H1 (cell line): ENCODE data around the gene ATF7IP2. TPM values are rescaled to one million over a fixed set of nuclear protein-coding genes. Genes with fewer than 3 reads are reported as not detected.

ENCODE experiments used
- CTCF ChIA-PET: fragments of 300-600 bp; sonication (Branson Sonifier 250); formaldehyde crosslinking; loops from one replicate; lab custom pipeline; 2021; ENCODE audit not compliant: partially characterized antibody; lab: Charles Lee
- POLR2A ChIA-PET: fragments of 300-600 bp; sonication (Branson Sonifier 250); formaldehyde crosslinking; loops from one replicate; lab custom pipeline; 2021; ENCODE audit warnings: inconsistent platforms; ENCODE audit not compliant: partially characterized antibody; lab: Charles Lee
- DNase-seq, 2 experiments: peaks; one replicate each; pipeline versions ENCODE4 v3.0.0 to v3.0.0-alpha.2; 2010 to 2022; ENCODE audit warnings: low spot score in 2 of 2, low read depth in 1 of 2, mixed read lengths in 1 of 2
- FAIRE-seq: peaks from 2 replicates; lab custom pipeline; 2011; peaks lifted over from hg19 to GRCh38; lab: Jason Lieb, UNC
- H2AFZ ChIP-seq: 2 replicates; pipeline ENCODE4 v1.8.1; 2012; ENCODE audit warnings: low read length, inconsistent platforms
- H2AK5ac ChIP-seq: 2 replicates; pipeline ENCODE4 v1.6.1; 2013; ENCODE audit warnings: low read depth, low read length
- H2BK120ac ChIP-seq: replicated peaks from 2 replicates; pipeline ENCODE3; 2013; ENCODE audit warnings: low read depth, low read length, inconsistent platforms
- H2BK12ac ChIP-seq: 2 replicates; pipeline ENCODE4 v1.6.1; 2013; ENCODE audit warnings: low read depth, low read length
- H2BK15ac ChIP-seq: 2 replicates; pipeline ENCODE4 v1.6.1; 2013; ENCODE audit warnings: low read length
- H2BK20ac ChIP-seq: 2 replicates; pipeline ENCODE4 v1.6.1; 2013; ENCODE audit warnings: low read length
- H2BK5ac ChIP-seq: 2 replicates; pipeline ENCODE4 v1.6.1; 2013; ENCODE audit warnings: low read depth, low read length
- H3K14ac ChIP-seq: 2 replicates; pipeline ENCODE4 v1.6.1; 2013; ENCODE audit warnings: inconsistent platforms; ENCODE audit not compliant: insufficient read length
- H3K18ac ChIP-seq: 2 replicates; pipeline ENCODE4 v1.6.1; 2013; ENCODE audit warnings: low read length; ENCODE audit errors: extremely low read depth
- H3K23ac ChIP-seq: 2 replicates; pipeline ENCODE4 v1.6.1; 2013; ENCODE audit warnings: inconsistent platforms; ENCODE audit not compliant: insufficient read length
- H3K23me2 ChIP-seq: 2 replicates; pipeline ENCODE4 v1.6.1; 2013; ENCODE audit warnings: low read depth, low read length
- H3K27ac ChIP-seq: 2 replicates; pipeline ENCODE4 v1.6.1; 2011; ENCODE audit warnings: low read depth, low read length, inconsistent platforms
- H3K27me3 ChIP-seq, 4 experiments: replicated peaks in 1 of 4; 1 replicate in 1 of 4; 2 replicates in 3 of 4; pipeline versions ENCODE4 v1.6.1 to v1.8.1; 2011 to 2013; ENCODE audit warnings: low read length in 3 of 4, mild to moderate bottlenecking in 3 of 4, inconsistent platforms in 2 of 4, mixed read lengths in 2 of 4, moderate library complexity in 1 of 4; ENCODE audit not compliant: control insufficient read depth in 3 of 4, insufficient read depth in 3 of 4; ENCODE audit errors: extremely low read depth in 1 of 4
- H3K36me3 ChIP-seq, 4 experiments: 2 replicates each; pipeline versions ENCODE4 v1.6.1 to v1.8.1; 2011 to 2013; ENCODE audit warnings: mild to moderate bottlenecking in 4 of 4, low read length in 3 of 4, moderate library complexity in 2 of 4, control low read depth in 1 of 4, inconsistent platforms in 1 of 4; ENCODE audit not compliant: insufficient read depth in 4 of 4, control insufficient read depth in 2 of 4
- H3K4ac ChIP-seq: replicated peaks from 2 replicates; pipeline ENCODE3; 2013; ENCODE audit warnings: low read length, low read depth, mixed read lengths, inconsistent platforms; ENCODE audit not compliant: insufficient read length
- H3K4me1 ChIP-seq, 4 experiments: replicated peaks in 1 of 4; 1 replicate in 1 of 4; 2 replicates in 3 of 4; pipeline versions ENCODE4 v1.6.1 to v1.8.1; 2011 to 2013; ENCODE audit warnings: low read length in 3 of 4, inconsistent platforms in 2 of 4, mixed read lengths in 1 of 4; ENCODE audit not compliant: insufficient read depth in 4 of 4, control insufficient read depth in 3 of 4
- H3K4me2 ChIP-seq, 2 experiments: 2 replicates each; pipeline versions ENCODE4 v1.6.1 to v1.8.1; 2011 to 2013; ENCODE audit warnings: low read depth in 2 of 2, low read length in 2 of 2, control low read depth in 1 of 2, inconsistent platforms in 1 of 2, mild to moderate bottlenecking in 1 of 2; ENCODE audit not compliant: insufficient read depth in 1 of 2
- H3K4me3 ChIP-seq, 4 experiments: fragments of 200-600, 300-600 bp in 1 of 4; sonication (generic), shearing (Covaris generic), sonication (Bioruptor Twin) in 1 of 4; 2 replicates each; pipeline versions ENCODE4 v1.5.1 to v1.8.1; 2011 to 2016; ENCODE audit warnings: low read length in 4 of 4, low read depth in 3 of 4, control low read depth in 2 of 4, inconsistent platforms in 2 of 4, mild to moderate bottlenecking in 2 of 4, mixed read lengths in 1 of 4, moderate library complexity in 1 of 4; ENCODE audit not compliant: insufficient read depth in 2 of 4; ENCODE audit errors: extremely low read depth in 1 of 4
- H3K56ac ChIP-seq: replicated peaks from 2 replicates; pipeline ENCODE3; 2013; ENCODE audit warnings: low read depth, mild to moderate bottlenecking, mixed read lengths, low read length, inconsistent platforms; ENCODE audit not compliant: insufficient read length
- H3K79me1 ChIP-seq: 2 replicates; pipeline ENCODE4 v1.6.1; 2013; ENCODE audit warnings: low read depth, low read length, control low read depth
- H3K79me2 ChIP-seq, 2 experiments: 2 replicates each; pipeline versions ENCODE4 v1.6.1 to v1.8.1; 2012 to 2013; ENCODE audit warnings: low read length in 2 of 2, mild to moderate bottlenecking in 2 of 2, inconsistent platforms in 1 of 2; ENCODE audit not compliant: insufficient read depth in 2 of 2, control insufficient read depth in 1 of 2
- H3K9ac ChIP-seq, 4 experiments: replicated peaks in 1 of 4; 1 replicate in 1 of 4; 2 replicates in 3 of 4; pipeline versions ENCODE4 v1.6.1 to v1.8.1; 2011 to 2013; ENCODE audit warnings: low read depth in 3 of 4, low read length in 3 of 4, control low read depth in 2 of 4, mild to moderate bottlenecking in 2 of 4, moderate library complexity in 2 of 4, inconsistent platforms in 1 of 4; ENCODE audit errors: extremely low read depth in 1 of 4
- H3K9me3 ChIP-seq, 2 experiments: 2 replicates each; pipeline versions ENCODE4 v1.6.1 to v1.8.1; 2012 to 2013; ENCODE audit warnings: mild to moderate bottlenecking in 2 of 2, moderate library complexity in 2 of 2, control low read depth in 1 of 2, inconsistent platforms in 1 of 2, low read depth in 1 of 2, low read length in 1 of 2, mixed read lengths in 1 of 2; ENCODE audit not compliant: insufficient read depth in 2 of 2
- H4K20me1 ChIP-seq, 2 experiments: replicated peaks in 1 of 2; 2 replicates each; pipeline versions ENCODE3 to v1.8.1; 2011 to 2013; ENCODE audit warnings: inconsistent platforms in 2 of 2, low read length in 2 of 2, mild to moderate bottlenecking in 1 of 2; ENCODE audit not compliant: insufficient read depth in 2 of 2, control insufficient read depth in 1 of 2
- H4K5ac ChIP-seq: 2 replicates; pipeline ENCODE4 v1.6.1; 2013; ENCODE audit warnings: low read length, low read depth, mixed read lengths, inconsistent platforms; ENCODE audit not compliant: insufficient read length
- H4K8ac ChIP-seq: 2 replicates; pipeline ENCODE4 v1.8.0; 2013; ENCODE audit warnings: mild to moderate bottlenecking, moderate library complexity, low read length, inconsistent platforms; ENCODE audit not compliant: insufficient read depth; ENCODE audit errors: extremely low read depth
- H4K91ac ChIP-seq: replicated peaks from 2 replicates; pipeline ENCODE3; 2013; ENCODE audit warnings: low read length, mixed read lengths, inconsistent platforms; ENCODE audit not compliant: insufficient read length
- MAFK ChIP-seq: IDR thresholded peaks from 2 replicates; pipeline ENCODE4 v1.6.1; 2012; ENCODE audit warnings: low read depth, mild to moderate bottlenecking, improper control_type of control experiment, low read length
- ZNF274 ChIP-seq: IDR thresholded peaks from 2 replicates; pipeline ENCODE4 v1.7.0; 2012; ENCODE audit warnings: low read length, borderline replicate concordance; ENCODE audit errors: extremely low read depth
- WGBS, 2 experiments: shearing (Covaris generic) in 1 of 2; methylation state at CpG; one replicate each; pipeline versions ENCODE4 v1.1.6 to v1.1.7; 2013 to 2015; ENCODE audit warnings: low lambda C conversion rate in 2 of 2, mixed read lengths in 2 of 2, inconsistent platforms in 1 of 2, low coverage in 1 of 2, missing lambda C conversion rate in 1 of 2; ENCODE audit not compliant: insufficient replicate concordance in 2 of 2, insufficient coverage in 1 of 2, insufficient read length in 1 of 2; ENCODE audit errors: extremely low coverage in 1 of 2, missing lambda C conversion rate in 1 of 2; 5-methylcytosine and 5-hydroxymethylcytosine counted together
- polyA plus RNA-seq, 7 experiments: library from polyadenylated mRNA; depleted of rRNA in 3 of 7; stranded (reverse) in 5 of 7; unstranded in 2 of 7; fragments of >200 nt in 5 of 7; fragments of 200-250 nt in 2 of 7; gene quantifications; 1 replicate in 5 of 7; 2 replicates in 1 of 7; 4 replicates in 1 of 7; pipeline versions ENCODE4 v1.2.1 to v1.2.3, GENCODE V29; 2011 to 2013; ENCODE audit warnings: missing spikeins in 2 of 7, mixed read lengths in 2 of 7
- total RNA-seq: library from RNA; stranded (reverse); fragmentation: NEBNext Ultra II Directional; extraction: Animal tissue kit (Norgen Biotek cat#: 25700); gene quantifications from 2 replicates; pipeline ENCODE4 v1.2.1, GENCODE V29; 2021

Gene ATF7IP2
- total and polyA plus RNA-seq, 2 of the 8 experiments (the other 6 are each of a cell fraction or from before 2014, with no cell fraction given) = 28.7 to 32.8 TPM

- H3K14ac ChIP-seq = no peak overlapping the region
- TF ChIP-seq MAFK (no peak), ZNF274 (no peak)
- no peak overlapping the region for H3K9ac ChIP-seq
- no peak overlapping the region for H2BK15ac ChIP-seq
- H3K27ac ChIP-seq = no peak overlapping the region
- H4K5ac ChIP-seq = no peak overlapping the region
- no peak for DNase-seq
- H3K4ac ChIP-seq = no peak overlapping the region
- no peaks in the 10 kb centered on the region for H3K79me1 ChIP-seq
- H3K79me2 ChIP-seq = no peaks in the 10 kb centered on the region; a peak in 2 of 4 replicates
- peaks cover 25 to 28% of the 10 kb centered on the region in 2 experiments for H3K9me3 ChIP-seq
- no peak overlapping the region for H3K18ac ChIP-seq
- no peak overlapping the region for H2AK5ac ChIP-seq
- H2BK5ac ChIP-seq = no peak overlapping the region
- no peak overlapping the region for H4K8ac ChIP-seq
- no peak overlapping the region for H2BK120ac ChIP-seq
- H3K4me3 ChIP-seq = no peak overlapping the region
- ChIA-PET POLR2A (interaction anchor here (0.6 kb wide), 1 partner anchor 150 kb away, joined by 3 read pairs; no protein-coding TSS in a partner anchor), CTCF (no interaction called here)
- peaks cover 0 to 26% (median 5%) of the 10 kb centered on the region in 4 experiments; a peak in 3 of 8 replicates for H3K36me3 ChIP-seq
- no peak overlapping the region for H2BK12ac ChIP-seq
- no peaks in the 10 kb centered on the region for H3K23me2 ChIP-seq
- H3K27me3 ChIP-seq = no peaks in the 10 kb centered on the region
- no peak overlapping the region for H3K23ac ChIP-seq
- no peak for FAIRE-seq
- H4K20me1 ChIP-seq = no peaks in the 10 kb centered on the region
- H4K91ac ChIP-seq = no peak overlapping the region
- no peak overlapping the region for H2BK20ac ChIP-seq
- H2AFZ ChIP-seq = no peak overlapping the region
- H3K4me1 ChIP-seq = no peaks in the 10 kb centered on the region
- H3K4me2 ChIP-seq = no peak overlapping the region
- WGBS, 2 experiments = 90% methylated on average over 3 of the region's 3 CpGs; no CpG with 5 or more reads in 1 of the 2 experiments
- no peak overlapping the region for H3K56ac ChIP-seq
These were observed 33.8 kb downstream of the ATF7IP2 start for GRCh38 chr16:10419701-10420100.
